Subcutaneous adipose tissue (tissue), 4 donors: ENCODE measurements around the gene STK39. TPM values are rescaled to one million over a fixed set of nuclear protein-coding genes. Genes with fewer than 3 reads are reported as not detected.

Source experiments
- CTCF ChIP-seq: fragments of 450-650 bp; IDR thresholded peaks from one replicate; pipeline ENCODE4 v1.5.1; 2016; ENCODE audit warnings: low read depth, mild to moderate bottlenecking, control low read depth, antibody characterized with exemption, moderate library complexity
- total RNA-seq, 4 donors: library from RNA; depleted of rRNA; stranded (reverse); fragments of >200 nt; gene quantifications; one replicate each; pipeline ENCODE4 v1.1.0, GENCODE V29; 2016

STK39 gene
- total RNA-seq, 4 donors from 2014 or later, result 40.1 to 68.6 (median 56.5) TPM

GRCh38 chr2:168215813-168216212, 31.6 kb downstream of the STK39 start:
- no peak for TF ChIP-seq CTCF

GRCh38 chr2:168212866-168213265, 34.5 kb downstream of the STK39 start:
- TF ChIP-seq CTCF, result no peak

GRCh38 chr2:168212167-168212566, 35.2 kb downstream of the STK39 start:
- TF ChIP-seq CTCF, result no peak

GRCh38 chr2:168211664-168212163, 35.7 kb downstream of the STK39 start:
- no peak for TF ChIP-seq CTCF

- no peak for TF ChIP-seq CTCF
These were observed 36.4 kb downstream of the STK39 start for GRCh38 chr2:168210895-168211570.

GRCh38 chr2:168210216-168210894, 37.0 kb downstream of the STK39 start:
- no peak for TF ChIP-seq CTCF

- no peak for TF ChIP-seq CTCF
These were observed 38.7 kb downstream of the STK39 start for GRCh38 chr2:168208652-168209051.
